NOMO-1 treated with dmso at 0.1 percent for 144 hours (cell line): ENCODE results near the gene FAM117B.
"Not testable (repeated sequence)": the region's sequence is repeated elsewhere in the genome, so short reads cannot be mapped to it uniquely, and the experiment has no call there.

ENCODE experiments used
- DNase-seq: peaks from one replicate; lab custom pipeline; 2025; ENCODE audit not compliant: unreplicated experiment; lab: John Stamatoyannopoulos, UW

The FAM117B gene

DNA sequence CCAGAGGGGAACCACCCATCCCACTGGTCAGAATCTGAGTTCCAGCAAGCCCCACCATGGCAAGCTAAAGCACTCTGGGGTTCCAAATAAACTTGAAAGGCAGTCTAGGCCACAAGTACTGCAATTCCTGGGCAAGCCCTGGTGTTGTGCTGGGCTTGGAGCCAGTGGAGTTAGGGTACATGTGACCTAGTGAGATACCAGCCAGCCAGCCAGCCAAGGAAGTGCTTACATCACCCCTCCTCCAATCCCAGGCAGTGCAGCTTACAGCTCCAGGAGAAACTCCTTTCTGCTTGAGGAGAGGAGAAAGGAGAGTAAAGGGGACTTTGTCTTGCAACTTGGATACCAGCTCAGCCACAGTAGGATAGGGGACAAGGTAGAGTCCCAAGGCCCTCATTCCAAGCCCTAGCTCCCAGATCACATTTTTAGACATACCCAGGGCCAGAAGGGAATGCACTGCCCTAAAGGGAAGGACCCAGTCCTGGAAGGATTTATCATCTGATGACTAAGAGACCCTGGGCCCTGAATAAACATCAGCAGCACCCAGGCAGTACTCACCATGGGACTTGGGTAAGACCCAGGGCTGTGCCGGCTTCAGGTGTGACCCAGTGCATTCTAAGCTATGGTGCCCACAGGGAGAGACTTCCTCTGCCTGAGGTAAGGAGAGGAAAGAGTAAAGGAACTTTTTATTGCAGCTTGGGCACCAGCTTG is 172.8 kb downstream of the FAM117B start:
- DNase-seq: not testable (repeated sequence)

DNA sequence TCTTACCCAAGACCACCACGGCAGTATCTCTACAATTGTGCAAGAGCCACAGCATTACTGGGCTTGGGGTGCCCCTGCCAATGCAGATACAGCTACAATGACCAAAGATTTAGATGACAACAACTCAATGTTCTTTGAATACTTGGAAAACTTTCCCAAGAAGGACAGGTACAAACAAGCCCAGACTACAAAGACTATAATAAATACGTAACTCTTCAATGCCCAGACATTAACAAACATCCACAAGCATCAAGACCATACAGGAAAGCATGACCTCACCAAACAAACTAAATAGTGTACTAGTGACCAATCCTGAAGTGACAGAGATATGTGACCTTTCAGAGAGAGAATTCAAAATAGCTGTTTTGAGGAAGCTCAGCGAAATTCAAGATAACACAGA is 174.0 kb downstream of the FAM117B start:
- no peak for DNase-seq

DNA sequence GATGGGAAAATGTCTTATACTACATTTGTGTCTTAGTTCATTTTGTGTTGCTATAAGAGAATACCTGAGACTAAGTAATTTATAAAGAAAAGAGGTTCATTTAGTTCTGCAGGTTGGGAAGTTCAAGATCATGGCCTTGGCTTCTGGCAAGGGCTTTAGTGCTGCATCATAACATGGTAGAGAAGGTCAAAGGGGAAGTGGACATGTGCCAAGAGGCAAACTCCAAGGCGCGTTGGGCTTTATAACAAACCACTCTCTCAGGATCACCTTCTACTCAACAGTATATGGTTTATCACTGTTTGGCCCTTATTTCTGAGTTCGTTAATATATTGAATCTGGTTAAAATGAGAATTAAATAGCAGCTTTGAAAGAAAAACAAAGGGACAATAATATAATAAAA is 178.6 kb downstream of the FAM117B start:
- DNase-seq: no peak

DNA sequence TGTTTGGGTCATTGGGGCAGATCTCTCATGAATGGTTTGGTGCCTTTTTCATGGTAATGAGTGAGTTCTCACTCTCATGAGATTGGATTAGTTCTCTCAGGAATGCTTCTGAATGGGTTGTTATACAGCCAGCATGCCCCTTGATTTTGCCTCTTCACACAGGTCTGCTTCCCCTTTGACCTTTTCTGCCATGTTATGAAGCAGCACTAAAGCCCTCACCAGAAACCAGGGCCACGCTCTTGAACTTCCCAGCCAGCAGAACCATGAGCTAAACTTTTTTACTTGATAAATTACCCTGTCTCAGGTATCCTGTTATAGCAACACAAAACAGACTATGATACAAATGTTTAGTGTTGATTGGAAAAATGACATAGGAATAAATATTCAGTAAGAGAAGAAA is 179.5 kb downstream of the FAM117B start:
- DNase-seq: no peak

DNA sequence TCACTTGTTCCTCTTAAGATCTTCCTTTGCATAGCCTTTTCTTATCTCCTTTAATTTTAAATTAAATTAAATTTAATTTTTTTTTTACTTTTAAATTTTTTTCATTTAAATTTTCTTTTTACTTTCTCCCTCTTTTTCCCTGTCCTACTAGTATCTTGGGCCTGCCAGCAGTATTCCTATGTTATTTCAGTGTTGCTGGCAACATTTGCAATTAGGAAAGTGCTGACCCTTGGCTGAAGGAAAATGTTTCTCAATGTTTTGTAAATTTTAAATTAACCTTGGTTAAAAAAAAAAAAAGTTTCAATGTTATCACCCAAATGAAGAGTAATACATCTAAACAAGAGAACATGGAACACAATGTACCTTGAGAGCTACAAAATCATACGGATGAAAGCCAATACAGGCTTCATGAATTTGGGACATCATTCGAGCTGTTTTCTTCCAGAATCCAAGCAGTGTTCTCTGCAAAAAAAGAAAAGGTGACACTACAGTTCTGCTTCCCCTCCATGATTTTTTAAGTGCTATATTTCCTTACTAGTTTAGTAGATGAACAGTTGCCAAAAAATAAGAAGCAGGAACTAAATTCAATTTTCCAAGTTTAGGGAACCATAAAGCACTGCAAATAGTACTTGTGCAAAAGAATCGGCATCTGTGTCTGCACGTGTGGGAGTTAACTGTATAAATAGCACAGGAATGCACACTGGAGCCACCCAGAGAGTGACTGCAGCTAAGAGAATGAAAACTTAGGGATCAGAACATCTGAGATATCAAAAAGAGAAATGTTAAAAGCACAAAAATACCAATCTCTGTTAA is 181.0 kb downstream of the FAM117B start:
- DNase-seq: no peak

DNA sequence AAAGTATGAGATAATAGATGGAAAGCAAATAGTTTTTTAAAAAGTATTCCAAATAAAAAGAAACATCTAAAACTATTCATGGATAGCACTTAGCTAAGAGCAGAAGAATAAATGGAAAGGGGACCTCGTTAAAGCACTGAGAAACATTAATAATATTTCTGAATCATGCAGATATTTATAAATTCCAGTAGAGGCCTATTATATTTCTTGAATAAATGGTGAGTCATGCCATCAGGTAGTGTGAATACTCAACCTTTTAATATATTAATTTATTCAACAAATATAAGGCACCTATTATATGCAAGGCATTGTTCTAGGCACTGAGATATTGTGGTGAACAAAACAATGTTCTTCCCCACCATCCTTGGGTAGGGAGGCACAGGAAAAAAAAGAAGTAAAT is 183.0 kb downstream of the FAM117B start:
- no peak for DNase-seq

DNA sequence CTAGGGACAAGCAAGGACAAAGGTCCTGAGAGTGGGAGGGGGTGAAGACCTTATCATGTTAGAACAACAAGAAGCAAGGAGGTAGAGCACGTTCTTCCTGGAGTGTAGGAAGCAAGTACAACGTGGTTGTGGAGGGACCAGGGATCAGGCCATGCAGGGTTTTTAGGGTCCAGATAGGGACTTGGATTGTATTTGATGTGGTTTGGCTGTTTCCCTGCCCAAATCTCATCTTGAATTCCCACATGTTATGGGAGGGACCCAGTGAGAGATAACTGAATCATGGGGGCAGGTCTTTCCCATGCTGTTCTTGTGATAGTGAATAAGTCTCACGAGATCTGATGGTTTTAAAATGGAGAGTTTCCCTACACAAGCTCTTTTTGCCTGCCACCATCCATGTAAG is 183.6 kb downstream of the FAM117B start:
- no peak for DNase-seq
